NOMO-1 treated with DMSO at 0.1 percent for 48 hours (cell line): ENCODE measurements around the gene TTC4.

Source experiments
- DNase-seq: peaks from one replicate; lab custom pipeline; 2025; ENCODE audit not compliant: unreplicated experiment; lab: John Stamatoyannopoulos, UW

The TTC4 gene

GRCh38 chr1:54781023-54781723 is 65.5 kb downstream of the TTC4 start:
- DNase-seq, result no peak

GRCh38 chr1:54782156-54782555 is 66.5 kb downstream of the TTC4 start:
- no peak for DNase-seq

- no peak for DNase-seq
Measured at GRCh38 chr1:54782588-54782987, 66.9 kb downstream of the TTC4 start.

- no peak for DNase-seq
Measured at GRCh38 chr1:54784066-54784465, 68.4 kb downstream of the TTC4 start.

- no peak for DNase-seq
Measured at GRCh38 chr1:54786778-54787177, 71.1 kb downstream of the TTC4 start.

GRCh38 chr1:54787604-54788003 is 71.9 kb downstream of the TTC4 start:
- DNase-seq, result no peak

- no peak for DNase-seq
Measured at GRCh38 chr1:54788459-54788858, 72.8 kb downstream of the TTC4 start.

- DNase-seq, result peak; percentile 12
Measured at GRCh38 chr1:54791880-54792522, 76.3 kb downstream of the TTC4 start.
